Subcutaneous abdominal adipose tissue (tissue), 5 donors: ENCODE results near the gene C21orf58.

Source experiments
- H3K27ac ChIP-seq: one replicate; pipeline ENCODE4 v1.7.0; 2013; ENCODE audit warnings: low read depth, mild to moderate bottlenecking, inconsistent platforms, low read length, moderate library complexity
- H3K27me3 ChIP-seq, 5 donors: one replicate each; pipeline ENCODE4 v1.7.0; 2013; ENCODE audit warnings: low read length in 5 of 5, inconsistent platforms in 1 of 5; ENCODE audit not compliant: control insufficient read depth in 5 of 5, insufficient read depth in 4 of 5
- H3K36me3 ChIP-seq, 5 donors: one replicate each; pipeline ENCODE4 v1.7.0; 2013; ENCODE audit warnings: low read length in 5 of 5; ENCODE audit not compliant: control insufficient read depth in 5 of 5, insufficient read depth in 5 of 5
- H3K4me1 ChIP-seq, 5 donors: one replicate each; pipeline ENCODE4 v1.7.0; 2013; ENCODE audit warnings: low read length in 5 of 5, mild to moderate bottlenecking in 3 of 5, moderate library complexity in 1 of 5; ENCODE audit not compliant: control insufficient read depth in 5 of 5, insufficient read depth in 5 of 5
- H3K4me3 ChIP-seq, 5 donors: one replicate each; pipeline ENCODE4 v1.7.0; 2013; ENCODE audit warnings: low read length in 5 of 5, low read depth in 1 of 5
- H3K9ac ChIP-seq, 5 donors: one replicate each; pipeline ENCODE4 v1.7.0; 2013; ENCODE audit warnings: low read length in 5 of 5, mild to moderate bottlenecking in 4 of 5, moderate library complexity in 3 of 5
- H3K9me3 ChIP-seq, 5 donors: one replicate each; pipeline ENCODE4 v1.7.0; 2013; ENCODE audit warnings: low read length in 5 of 5; ENCODE audit not compliant: control insufficient read depth in 5 of 5
- donor health status: healthy.
- donor health status: healthy.
- donor health status: healthy.
- donor health status: healthy.
- donor health status: healthy.

Gene C21orf58

GRCh38 chr21:46326110-46326703, 2.5 kb upstream of the C21orf58 start:
- Histone ChIP-seq H3K36me3 (peaks cover 0 to 27% (median 17%) of the 10 kb centered on the region in 5 donors), H3K27me3 (no peaks in the 10 kb centered on the region), H3K4me1 (peaks cover 8 to 30% (median 26%) of the 10 kb centered on the region in 5 donors), H3K27ac (no peak overlapping the region), H3K9me3 (no peaks in the 10 kb centered on the region), H3K9ac (peak overlapping the region in 1 of 5 donors; percentile 88), H3K4me3 (no peak overlapping the region)

- Histone ChIP-seq H3K27me3 (no peaks in the 10 kb centered on the region), H3K9ac (peak overlapping the region in 4 of 5 donors; percentile 65 to 88 (median 73)), H3K9me3 (no peaks in the 10 kb centered on the region), H3K4me1 (peaks cover 8 to 30% (median 26%) of the 10 kb centered on the region in 5 donors), H3K36me3 (peaks cover 0 to 27% (median 15%) of the 10 kb centered on the region in 5 donors), H3K4me3 (peak overlapping the region; percentile 41 to 95 (median 76)), H3K27ac (peak overlapping the region; percentile 79)
Observed at GRCh38 chr21:46325073-46325912, 1.6 kb upstream of the C21orf58 start.

- peaks cover 0 to 21% (median 8%) of the 10 kb centered on the region in 5 donors for H3K36me3 ChIP-seq
- peak overlapping the region in 4 of 5 donors; percentile 80 to 95 (median 87) for H3K4me3 ChIP-seq
- H3K27me3 ChIP-seq = no peaks in the 10 kb centered on the region
- peaks cover 8 to 30% (median 26%) of the 10 kb centered on the region in 5 donors for H3K4me1 ChIP-seq
- H3K9ac ChIP-seq = peak overlapping the region in 4 of 5 donors; percentile 75 to 98 (median 85)
- peak overlapping the region; percentile 94 for H3K27ac ChIP-seq
- no peaks in the 10 kb centered on the region for H3K9me3 ChIP-seq
Observed at GRCh38 chr21:46324390-46325072, 861 bp upstream of the C21orf58 start.

- Histone ChIP-seq H3K27me3 (no peaks in the 10 kb centered on the region), H3K4me3 (peak overlapping the region; percentile 74 to 95 (median 84)), H3K9ac (peak overlapping the region in 4 of 5 donors; percentile 62 to 88 (median 74)), H3K9me3 (no peaks in the 10 kb centered on the region), H3K27ac (no peak overlapping the region), H3K36me3 (peaks cover 0 to 10% (median 5%) of the 10 kb centered on the region in 5 donors), H3K4me1 (peaks cover 8 to 30% (median 26%) of the 10 kb centered on the region in 5 donors)
Observed at GRCh38 chr21:46323227-46323709, 402 bp downstream of the C21orf58 start.

GRCh38 chr21:46322351-46323226, 1.1 kb downstream of the C21orf58 start:
- H3K9ac ChIP-seq = peak overlapping the region in 4 of 5 donors; percentile 62 to 88 (median 74)
- H3K27ac ChIP-seq = no peak overlapping the region
- no peaks in the 10 kb centered on the region for H3K9me3 ChIP-seq
- peaks cover 8 to 30% (median 26%) of the 10 kb centered on the region in 5 donors for H3K4me1 ChIP-seq
- no peaks in the 10 kb centered on the region for H3K27me3 ChIP-seq
- H3K36me3 ChIP-seq = peaks cover 0 to 3% (median 2%) of the 10 kb centered on the region in 5 donors
- peak overlapping the region; percentile 75 to 95 (median 84) for H3K4me3 ChIP-seq

- H3K4me1 ChIP-seq = peaks cover 5 to 24% (median 21%) of the 10 kb centered on the region in 5 donors
- H3K9me3 ChIP-seq = no peaks in the 10 kb centered on the region
- no peak overlapping the region for H3K27ac ChIP-seq
- H3K9ac ChIP-seq = peak overlapping the region in 1 of 5 donors; percentile 25
- H3K36me3 ChIP-seq = no peaks in the 10 kb centered on the region
- H3K27me3 ChIP-seq = no peaks in the 10 kb centered on the region
- no peak overlapping the region for H3K4me3 ChIP-seq
Observed at GRCh38 chr21:46320331-46320801, 3.3 kb downstream of the C21orf58 start.

- Histone ChIP-seq H3K27me3 (no peaks in the 10 kb centered on the region), H3K4me1 (peaks cover 4 to 17% (median 16%) of the 10 kb centered on the region in 5 donors), H3K36me3 (peaks cover 0 to 6% (median 0%) of the 10 kb centered on the region in 5 donors), H3K9ac (no peak overlapping the region), H3K27ac (no peak overlapping the region), H3K9me3 (no peaks in the 10 kb centered on the region), H3K4me3 (no peak overlapping the region)
Observed at GRCh38 chr21:46319186-46319585, 4.5 kb downstream of the C21orf58 start.

- no peak overlapping the region for H3K27ac ChIP-seq
- H3K9me3 ChIP-seq = no peaks in the 10 kb centered on the region
- H3K36me3 ChIP-seq = peaks cover 0 to 6% (median 0%) of the 10 kb centered on the region in 5 donors
- H3K9ac ChIP-seq = no peak overlapping the region
- H3K4me1 ChIP-seq = peaks cover 4 to 15% (median 15%) of the 10 kb centered on the region in 5 donors
- H3K27me3 ChIP-seq = no peaks in the 10 kb centered on the region
- no peak overlapping the region for H3K4me3 ChIP-seq
Observed at GRCh38 chr21:46318464-46318845, 5.2 kb downstream of the C21orf58 start.
